ENCODE results near the gene GSTM5. TPM values are rescaled to one million over a fixed set of nuclear protein-coding genes. Genes with fewer than 3 reads are reported as not detected.
A peak's percentile ranks its signal among the peaks of the same experiment; 100 is the strongest.

The GSTM5 gene
- total and polyA plus RNA-seq, 2 experiments from 2014 or later, result 0.21 TPM; not detected in 1

DNA sequence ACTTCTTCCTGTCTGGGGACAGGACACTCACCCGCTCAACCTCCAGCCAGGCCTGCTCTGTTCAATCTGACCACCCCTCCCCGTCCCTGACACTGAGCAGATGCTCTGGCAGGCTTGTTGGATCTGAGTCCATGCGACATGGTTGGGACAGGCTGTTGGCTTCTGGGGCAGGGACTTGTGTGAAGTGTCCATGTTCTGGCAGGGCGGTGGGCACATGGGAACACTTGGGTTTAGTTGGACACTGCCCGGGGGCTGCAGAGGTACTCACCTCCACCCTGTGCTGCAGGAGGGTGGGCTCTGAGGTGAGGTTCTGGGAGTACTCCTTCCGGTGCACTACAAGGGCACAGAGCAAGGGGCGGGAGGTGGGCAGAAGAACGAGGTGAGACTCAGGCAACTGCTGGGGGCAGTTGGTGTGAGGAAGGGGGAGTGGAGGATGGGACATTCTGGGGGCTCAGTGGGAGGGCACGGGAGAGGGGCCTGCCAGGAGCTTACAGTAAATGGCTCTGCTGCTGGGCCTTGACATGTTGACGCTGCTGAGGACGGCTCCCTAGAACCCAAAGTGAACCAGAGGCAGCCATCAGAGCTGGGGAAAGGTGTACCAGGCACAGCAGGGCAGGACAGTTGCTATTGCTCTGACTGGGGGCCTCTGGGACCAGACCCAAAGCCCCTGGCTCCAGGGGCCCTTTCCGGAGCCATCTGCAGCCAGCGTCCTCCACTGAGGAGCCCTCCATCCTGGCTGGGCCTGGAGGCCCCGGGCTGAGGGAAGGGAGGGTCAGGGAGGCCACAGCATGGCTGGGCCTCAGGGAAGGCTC, 49.4 kb downstream of the GSTM5 start:
- Histone ChIP-seq H3K4me1 (ENCODE audit: low read depth) (peaks cover 5% of the 10 kb centered on the region), H3K4me3 (no peak overlapping the region), H3K36me3 (no peaks in the 10 kb centered on the region), H3K27ac (no peak overlapping the region), H3K9me3 (ENCODE audit: low read depth) (no peaks in the 10 kb centered on the region), H3K27me3 (no peaks in the 10 kb centered on the region)
- TF ChIP-seq, protein P1, sequence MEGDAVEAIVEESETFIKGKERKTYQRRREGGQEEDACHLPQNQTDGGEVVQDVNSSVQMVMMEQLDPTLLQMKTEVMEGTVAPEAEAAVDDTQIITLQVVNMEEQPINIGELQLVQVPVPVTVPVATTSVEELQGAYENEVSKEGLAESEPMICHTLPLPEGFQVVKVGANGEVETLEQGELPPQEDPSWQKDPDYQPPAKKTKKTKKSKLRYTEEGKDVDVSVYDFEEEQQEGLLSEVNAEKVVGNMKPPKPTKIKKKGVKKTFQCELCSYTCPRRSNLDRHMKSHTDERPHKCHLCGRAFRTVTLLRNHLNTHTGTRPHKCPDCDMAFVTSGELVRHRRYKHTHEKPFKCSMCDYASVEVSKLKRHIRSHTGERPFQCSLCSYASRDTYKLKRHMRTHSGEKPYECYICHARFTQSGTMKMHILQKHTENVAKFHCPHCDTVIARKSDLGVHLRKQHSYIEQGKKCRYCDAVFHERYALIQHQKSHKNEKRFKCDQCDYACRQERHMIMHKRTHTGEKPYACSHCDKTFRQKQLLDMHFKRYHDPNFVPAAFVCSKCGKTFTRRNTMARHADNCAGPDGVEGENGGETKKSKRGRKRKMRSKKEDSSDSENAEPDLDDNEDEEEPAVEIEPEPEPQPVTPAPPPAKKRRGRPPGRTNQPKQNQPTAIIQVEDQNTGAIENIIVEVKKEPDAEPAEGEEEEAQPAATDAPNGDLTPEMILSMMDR (IDR thresholded peaks at IDR 0.05; ENCODE audit: low read depth, low read length), result no peak
- peak in 1 of 2 donors; percentile 59 for DNase-seq (ENCODE audit: low read depth in 1 of 2, low spot score in 1 of 2)

DNA sequence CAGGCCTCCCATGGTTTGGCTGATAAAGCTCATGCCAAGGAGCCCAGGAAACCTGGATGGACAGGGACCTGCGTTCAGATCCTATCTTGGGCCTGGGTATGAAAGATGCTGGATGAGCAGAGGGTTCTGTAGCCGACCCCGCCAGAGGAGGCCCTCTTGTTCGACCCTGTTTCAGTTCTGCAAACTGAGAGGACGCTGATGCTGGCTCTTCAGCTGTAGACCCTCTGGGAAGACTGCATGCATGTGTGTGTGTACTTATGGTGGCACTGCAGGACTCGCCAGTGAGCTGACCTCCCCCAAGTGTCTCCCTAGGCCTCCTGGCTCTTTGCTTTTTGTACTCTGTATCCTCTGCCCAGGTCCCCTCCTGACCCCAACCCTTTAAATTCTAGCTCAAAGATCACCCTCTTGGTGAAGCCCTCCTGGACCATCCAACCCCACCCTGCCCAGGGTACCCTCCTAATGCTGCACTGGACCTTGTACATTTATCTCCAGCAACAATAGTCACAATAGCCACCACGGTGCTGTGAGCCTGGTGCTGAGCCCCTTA, 50.1 kb downstream of the GSTM5 start:
- H3K4me3 ChIP-seq, result no peak overlapping the region
- no peak overlapping the region for H3K27ac ChIP-seq
- no peak for DNase-seq (ENCODE audit: low read depth in 1 of 2, low spot score in 1 of 2)
- H3K4me1 ChIP-seq (ENCODE audit: low read depth), result peaks cover 5% of the 10 kb centered on the region
- TF ChIP-seq, protein P1 (IDR thresholded peaks at IDR 0.05; ENCODE audit: low read depth, low read length), result no peak
- H3K36me3 ChIP-seq, result no peaks in the 10 kb centered on the region
- no peaks in the 10 kb centered on the region for H3K27me3 ChIP-seq
- H3K9me3 ChIP-seq (ENCODE audit: low read depth), result no peaks in the 10 kb centered on the region

DNA sequence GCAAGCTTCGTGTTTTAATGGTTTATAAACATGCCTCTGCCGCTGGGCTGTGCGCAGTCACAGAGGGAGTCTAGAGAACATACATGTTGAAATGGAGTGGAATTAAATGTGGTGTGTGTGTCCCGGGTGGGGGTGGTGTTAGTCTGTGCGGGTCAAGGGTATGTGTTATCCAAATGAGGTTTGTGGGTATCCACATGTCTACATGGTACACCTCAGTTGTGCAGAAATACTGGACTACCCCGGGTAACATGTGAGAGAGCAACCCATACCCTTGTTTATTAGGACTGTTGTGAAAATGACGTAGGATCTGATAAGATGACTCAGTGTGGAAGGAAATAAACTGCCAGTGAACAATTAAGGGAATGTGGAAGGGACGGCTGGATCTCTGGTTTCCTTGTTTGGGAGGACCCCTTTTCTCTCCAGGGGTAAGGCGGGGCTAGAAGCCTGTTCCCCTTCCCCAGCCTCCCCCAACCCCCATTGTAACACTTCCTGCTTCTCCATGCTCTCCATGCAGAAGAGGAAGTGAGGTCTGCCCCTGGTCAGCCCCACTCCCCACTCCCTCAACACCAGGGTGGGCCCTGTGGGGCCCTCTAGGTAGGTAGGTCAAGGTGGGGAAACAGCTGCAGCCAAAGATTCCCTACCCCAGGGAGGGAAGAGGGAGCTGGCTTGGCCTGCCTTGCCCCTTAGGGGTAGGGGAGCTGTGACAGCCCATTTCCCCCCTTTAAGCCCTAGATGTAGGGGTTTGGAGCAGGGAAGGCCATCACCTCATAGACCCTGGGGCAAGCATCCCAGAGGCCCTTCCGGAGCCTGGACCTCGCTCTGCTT, 51.0 kb downstream of the GSTM5 start:
- Histone ChIP-seq H3K27ac (no peak overlapping the region), H3K4me1 (ENCODE audit: low read depth) (peaks cover 5% of the 10 kb centered on the region), H3K9me3 (ENCODE audit: low read depth) (no peaks in the 10 kb centered on the region), H3K27me3 (no peaks in the 10 kb centered on the region), H3K36me3 (no peaks in the 10 kb centered on the region), H3K4me3 (no peak overlapping the region)
- TF ChIP-seq, protein P1 (IDR thresholded peaks at IDR 0.05; ENCODE audit: low read depth, low read length), result no peak
- DNase-seq (ENCODE audit: low read depth in 1 of 2, low spot score in 1 of 2), result peak in 1 of 2 donors; percentile 86

DNA sequence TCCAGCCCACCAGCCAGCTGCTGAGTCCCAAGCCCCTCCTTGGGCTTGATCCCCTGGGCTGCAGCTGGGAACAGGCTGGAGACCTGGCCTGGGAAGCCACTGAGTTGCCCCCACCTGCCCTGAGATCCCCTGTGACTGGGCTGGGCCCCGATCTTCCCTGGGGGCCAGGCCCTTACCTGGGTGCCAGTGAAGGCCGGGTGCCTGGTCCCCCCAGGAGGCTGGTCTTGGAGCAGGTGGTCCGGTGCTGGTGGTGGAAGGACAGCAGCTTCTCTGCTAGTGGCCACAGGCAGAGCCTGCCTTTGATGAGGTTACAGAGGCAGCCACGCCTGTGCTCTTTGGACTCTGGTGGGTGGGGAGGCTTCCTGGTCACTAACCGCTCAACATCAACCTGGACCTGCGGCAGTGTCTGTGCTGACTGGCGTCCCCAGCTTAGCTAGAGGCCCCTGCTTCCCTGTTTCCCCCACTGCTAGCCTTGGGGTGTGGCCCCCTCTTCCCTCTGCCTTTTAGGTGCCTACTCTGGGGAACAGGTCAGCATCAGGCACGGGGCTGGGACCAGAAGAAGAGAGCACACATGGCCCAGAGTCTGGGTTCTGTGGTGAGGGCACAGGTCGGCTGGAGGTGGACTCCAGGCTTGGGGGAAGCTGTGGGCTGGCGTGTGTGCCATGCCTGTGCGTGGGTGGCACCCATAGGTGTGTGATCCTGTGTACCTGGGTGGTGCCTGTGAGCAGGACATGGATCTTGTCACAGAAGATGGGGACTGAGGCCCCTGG, 51.8 kb downstream of the GSTM5 start, which contains the start of gene EPS8L3:
Gene EPS8L3 (minus strand): TSS at position 278 of the 770 bp plus-strand sequence. CDS start 2,174 bp downstream, outside the sequence.
- no peak for DNase-seq (ENCODE audit: low read depth in 1 of 2, low spot score in 1 of 2)
- no peaks in the 10 kb centered on the region for H3K27me3 ChIP-seq
- H3K27ac ChIP-seq, result no peak within 1 kb of the TSS
- no peaks in the 10 kb centered on the region for H3K9me3 ChIP-seq (ENCODE audit: low read depth)
- peaks cover 5% of the 10 kb centered on the region for H3K4me1 ChIP-seq (ENCODE audit: low read depth)
- TF ChIP-seq, protein P1 (IDR thresholded peaks at IDR 0.05; ENCODE audit: low read depth, low read length), result no peak
- no peak within 1 kb of the TSS for H3K4me3 ChIP-seq
- no peaks in the 10 kb centered on the region for H3K36me3 ChIP-seq

Measured in cardiac muscle cell (in vitro differentiated cells and primary cell).